NT2/D1 (cell line): Measurements from ENCODE around the gene TRAF7.
"Not testable (repeated sequence)": the region's sequence is repeated elsewhere in the genome, so short reads cannot be mapped to it uniquely, and the experiment has no call there.

Experiments
- YY1 ChIP-seq: IDR thresholded peaks from 2 replicates; pipeline ENCODE4 v1.6.1; 2011; ENCODE audit not compliant: insufficient read length, insufficient read depth
- ZNF274 ChIP-seq: IDR thresholded peaks from 2 replicates; pipeline ENCODE4 v1.6.1; 2011; ENCODE audit warnings: mild to moderate bottlenecking, low read depth, low read length

DNA sequence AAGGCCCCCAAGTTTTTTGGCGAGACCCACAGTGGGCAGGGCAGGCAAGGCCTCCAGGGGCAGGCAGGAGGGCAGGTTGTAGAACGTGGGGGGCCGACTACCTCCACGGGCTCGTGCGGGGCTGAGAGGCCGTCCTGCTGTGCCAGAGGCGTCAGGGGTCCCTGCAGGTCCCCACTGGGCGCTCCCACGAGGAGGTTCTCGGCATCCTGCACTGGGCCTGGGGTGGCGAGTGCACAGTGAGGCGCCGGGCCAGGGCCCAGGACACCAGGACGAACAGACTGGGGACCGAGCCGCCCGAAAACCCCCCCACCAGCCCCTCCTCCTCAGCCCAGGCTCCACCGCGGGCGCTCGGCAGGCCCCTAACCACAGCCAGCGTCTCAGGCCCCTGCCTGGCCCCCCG is 39.2 kb upstream of the TRAF7 start:
- TF ChIP-seq ZNF274, YY1: not testable (repeated sequence)
